Left ventricle myocardium inferior (tissue), 1 donor: ENCODE data around the gene SGIP1. TPM values are rescaled to one million over a fixed set of nuclear protein-coding genes. Genes with fewer than 3 reads are reported as not detected.

ENCODE experiments used
- DNase-seq: peaks from one replicate; pipeline ENCODE4 v3.0.0-alpha.2; 2020
- H3K27ac ChIP-seq: fragments of 200-600 bp; replicated peaks from 2 replicates; pipeline ENCODE4 v1.8.0; 2021
- H3K27me3 ChIP-seq: fragments of 200-600 bp; 2 replicates; pipeline ENCODE4 v1.8.0; 2021; ENCODE audit warnings: low read depth
- H3K36me3 ChIP-seq: fragments of 200-600 bp; 2 replicates; pipeline ENCODE4 v1.8.0; 2021
- H3K4me1 ChIP-seq: fragments of 200-600 bp; 2 replicates; pipeline ENCODE4 v1.8.0; 2021
- H3K4me3 ChIP-seq: fragments of 200-600 bp; 2 replicates; pipeline ENCODE4 v1.8.0; 2021; ENCODE audit warnings: mild to moderate bottlenecking, moderate library complexity
- H3K9me3 ChIP-seq: fragments of 200-600 bp; replicated peaks from 2 replicates; pipeline ENCODE4 v1.8.0; 2021
- intact Hi-C: fragments of 100-400 bp; cut with micrococcal nuclease; formaldehyde crosslinking; loops from one replicate; pipeline ENCODE4 v1.11.0; 2022
- total RNA-seq: library from RNA; stranded (reverse); fragmentation: NEBNext Ultra II Directional; extraction: Animal tissue kit (Norgen Biotek cat#: 25700); gene quantifications from one replicate; pipeline ENCODE4 v1.2.1, GENCODE V29; 2021
- TF ChIP-seq, protein P1 (sequence below): fragments of 200-600 bp; IDR thresholded peaks from 2 replicates; pipeline ENCODE4 v1.8.0; 2021; ENCODE audit warnings: antibody characterized with exemption, mild to moderate bottlenecking, borderline replicate concordance
- donor health status: DM: no; HTN: yes; CAD: no; lungs with severe emphysema.

Gene SGIP1
- total RNA-seq, 1 donor from 2014 or later, result 9.0 TPM

DNA sequence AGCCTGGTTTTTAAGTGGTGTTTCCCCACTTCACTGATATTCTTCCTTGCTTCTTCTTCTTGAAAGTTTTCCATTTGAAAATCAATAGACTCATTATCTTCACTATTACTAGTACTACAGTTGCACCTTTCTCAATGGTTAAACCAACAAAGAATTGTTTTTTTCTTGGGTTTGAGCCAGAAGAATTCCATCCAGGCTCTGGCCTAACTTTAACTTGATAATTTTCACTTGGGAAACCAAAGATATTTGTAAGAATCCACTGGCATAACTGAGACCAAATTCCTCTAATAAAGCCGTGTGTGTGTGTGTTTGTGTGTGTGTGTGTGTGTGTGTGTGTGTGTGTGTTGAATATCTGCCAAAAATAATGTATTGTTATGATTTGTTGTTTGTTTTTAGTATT is 103.2 kb downstream of the SGIP1 start:
- intact Hi-C loops, result no loop called here
- H3K36me3 ChIP-seq, result no peaks in the 10 kb centered on the region
- no peak for DNase-seq
- no peaks in the 10 kb centered on the region for H3K27me3 ChIP-seq
- H3K27ac ChIP-seq, result no peak overlapping the region
- H3K4me1 ChIP-seq, result no peaks in the 10 kb centered on the region
- TF ChIP-seq, protein P1, sequence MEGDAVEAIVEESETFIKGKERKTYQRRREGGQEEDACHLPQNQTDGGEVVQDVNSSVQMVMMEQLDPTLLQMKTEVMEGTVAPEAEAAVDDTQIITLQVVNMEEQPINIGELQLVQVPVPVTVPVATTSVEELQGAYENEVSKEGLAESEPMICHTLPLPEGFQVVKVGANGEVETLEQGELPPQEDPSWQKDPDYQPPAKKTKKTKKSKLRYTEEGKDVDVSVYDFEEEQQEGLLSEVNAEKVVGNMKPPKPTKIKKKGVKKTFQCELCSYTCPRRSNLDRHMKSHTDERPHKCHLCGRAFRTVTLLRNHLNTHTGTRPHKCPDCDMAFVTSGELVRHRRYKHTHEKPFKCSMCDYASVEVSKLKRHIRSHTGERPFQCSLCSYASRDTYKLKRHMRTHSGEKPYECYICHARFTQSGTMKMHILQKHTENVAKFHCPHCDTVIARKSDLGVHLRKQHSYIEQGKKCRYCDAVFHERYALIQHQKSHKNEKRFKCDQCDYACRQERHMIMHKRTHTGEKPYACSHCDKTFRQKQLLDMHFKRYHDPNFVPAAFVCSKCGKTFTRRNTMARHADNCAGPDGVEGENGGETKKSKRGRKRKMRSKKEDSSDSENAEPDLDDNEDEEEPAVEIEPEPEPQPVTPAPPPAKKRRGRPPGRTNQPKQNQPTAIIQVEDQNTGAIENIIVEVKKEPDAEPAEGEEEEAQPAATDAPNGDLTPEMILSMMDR, result no peak
- no peak overlapping the region for H3K4me3 ChIP-seq
- H3K9me3 ChIP-seq, result no peaks in the 10 kb centered on the region

DNA sequence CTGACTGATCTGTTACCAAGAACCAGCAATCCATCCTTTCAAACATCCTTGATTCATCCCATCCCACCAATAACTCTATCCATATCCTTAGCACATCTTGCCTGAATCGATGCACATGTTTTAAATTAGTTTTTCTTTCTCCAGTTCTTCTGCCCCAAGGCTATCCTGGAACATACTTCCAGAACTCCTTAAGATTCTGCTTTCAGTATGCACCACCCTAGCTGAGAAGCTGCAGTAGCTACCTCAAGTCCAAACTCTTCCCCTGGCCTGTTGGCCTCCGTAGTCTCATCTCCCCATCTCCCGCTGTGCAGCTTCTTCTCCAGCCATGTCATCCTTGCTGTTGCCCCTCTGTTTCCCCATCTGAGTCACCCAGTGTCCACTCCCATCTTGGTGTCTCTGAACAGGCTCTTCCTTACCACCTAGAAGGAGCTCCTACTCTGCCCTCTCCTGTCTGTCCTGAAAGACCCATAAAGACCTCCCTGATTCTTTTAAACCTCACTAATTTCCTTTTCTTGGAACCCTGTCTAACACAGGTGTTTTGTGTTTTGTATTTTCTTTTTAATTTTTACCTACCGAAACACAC is 108.0 kb downstream of the SGIP1 start:
- intact Hi-C loops, result no loop called here
- Histone ChIP-seq H3K4me1 (no peaks in the 10 kb centered on the region), H3K36me3 (no peaks in the 10 kb centered on the region), H3K27me3 (no peaks in the 10 kb centered on the region), H3K9me3 (no peaks in the 10 kb centered on the region), H3K27ac (no peak overlapping the region), H3K4me3 (no peak overlapping the region)
- DNase-seq, result no peak
- TF ChIP-seq, protein P1, result no peak

DNA sequence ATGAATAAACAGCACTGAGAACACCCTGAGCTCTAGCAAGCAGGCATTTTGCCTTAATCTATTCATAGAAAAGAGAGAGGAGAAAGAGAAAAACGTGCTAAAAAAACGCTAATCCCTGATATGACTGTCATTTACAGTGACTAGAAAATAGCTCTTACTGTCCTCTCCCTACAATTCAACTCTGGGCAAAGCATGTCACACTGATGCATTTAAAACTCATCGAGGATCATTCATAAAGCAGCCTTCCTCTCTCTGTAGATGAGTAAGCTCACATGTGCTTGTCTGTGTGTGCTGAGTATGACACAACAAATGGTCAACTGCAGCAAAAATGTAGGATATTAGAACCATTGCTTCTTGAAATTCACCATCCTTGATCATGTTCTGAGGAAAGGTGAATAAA is 109.0 kb downstream of the SGIP1 start:
- DNase-seq, result no peak
- intact Hi-C loops, result no loop called here
- Histone ChIP-seq H3K9me3 (no peaks in the 10 kb centered on the region), H3K27me3 (no peaks in the 10 kb centered on the region), H3K36me3 (no peaks in the 10 kb centered on the region), H3K27ac (no peak overlapping the region), H3K4me1 (no peaks in the 10 kb centered on the region), H3K4me3 (no peak overlapping the region)
- TF ChIP-seq, protein P1, result no peak

DNA sequence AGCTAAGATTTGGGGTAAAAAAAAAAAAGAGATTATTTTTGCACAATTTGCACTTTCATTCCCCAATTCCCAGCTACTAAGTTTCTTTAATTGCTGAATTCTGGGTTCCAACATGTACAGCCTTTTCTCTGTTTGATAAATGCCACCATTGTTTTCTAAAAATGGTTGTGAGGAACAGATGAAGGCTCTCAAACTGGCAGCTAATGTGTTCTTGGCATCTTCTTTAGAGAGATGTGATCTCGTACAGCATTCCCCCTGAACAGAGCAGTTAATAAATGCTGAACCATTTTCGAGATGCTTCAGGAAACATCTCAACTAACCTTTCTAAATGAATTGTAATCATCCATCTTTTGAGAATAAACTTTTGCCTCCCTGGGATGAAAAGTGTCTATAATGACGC is 110.4 kb downstream of the SGIP1 start:
- Histone ChIP-seq H3K27ac (no peak overlapping the region), H3K4me3 (no peak overlapping the region), H3K27me3 (no peaks in the 10 kb centered on the region), H3K4me1 (no peaks in the 10 kb centered on the region), H3K9me3 (no peaks in the 10 kb centered on the region), H3K36me3 (no peaks in the 10 kb centered on the region)
- intact Hi-C loops, result no loop called here
- DNase-seq, result no peak
- TF ChIP-seq, protein P1, result no peak

DNA sequence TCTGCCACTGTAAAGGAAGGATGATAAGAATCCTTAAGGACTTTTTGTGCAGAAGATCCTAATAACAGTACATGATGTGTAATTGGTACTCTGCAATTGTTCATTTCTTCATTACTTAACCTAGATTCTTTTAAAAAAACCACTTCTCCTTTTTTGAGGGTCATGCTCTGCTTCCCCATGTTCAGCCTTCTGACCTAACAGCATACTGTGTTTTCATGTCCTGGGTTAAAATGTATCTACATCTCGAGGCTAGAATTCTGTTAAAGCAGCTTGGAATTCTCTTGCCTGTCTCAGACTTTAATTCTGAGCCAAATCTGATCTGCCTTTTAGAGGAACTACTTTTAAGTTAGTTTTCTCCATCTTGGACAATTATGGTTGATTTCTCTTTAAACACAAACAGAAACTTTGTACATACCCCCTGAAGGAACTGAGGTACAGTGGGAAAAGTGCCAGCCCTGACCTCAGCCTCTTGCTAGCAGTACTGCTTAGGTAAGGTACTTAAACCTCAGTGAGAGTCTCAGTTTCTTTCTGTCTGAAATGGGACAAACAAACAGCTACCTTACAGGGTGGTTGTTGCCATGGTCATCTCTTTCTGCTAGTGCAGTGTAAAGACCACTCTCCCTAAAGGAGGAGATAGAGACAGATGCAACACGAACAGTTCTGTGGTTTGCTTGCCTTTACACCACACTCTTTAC is 115.1 kb downstream of the SGIP1 start:
- Histone ChIP-seq H3K9me3 (no peaks in the 10 kb centered on the region), H3K4me1 (no peaks in the 10 kb centered on the region), H3K4me3 (no peak overlapping the region), H3K36me3 (no peaks in the 10 kb centered on the region), H3K27ac (no peak overlapping the region), H3K27me3 (no peaks in the 10 kb centered on the region)
- DNase-seq, result no peak
- TF ChIP-seq, protein P1, result no peak
- intact Hi-C loops, result no loop called here
